Hematopoietic multipotent progenitor cell treated with erythropoietin and hydrocortisone succinate and interleukin-3 and kit ligand, for 17 days (in vitro differentiated cells): Measurements from ENCODE around the gene ATXN1.

Source experiments
- DNase-seq: peaks from one replicate; pipeline ENCODE4 v3.0.0-alpha.2; 2015; ENCODE audit warnings: low spot score

The ATXN1 gene

GRCh38 chr6:16331384-16332174, 429.7 kb downstream of the ATXN1 start:
- peak; percentile 82 for DNase-seq

DNA sequence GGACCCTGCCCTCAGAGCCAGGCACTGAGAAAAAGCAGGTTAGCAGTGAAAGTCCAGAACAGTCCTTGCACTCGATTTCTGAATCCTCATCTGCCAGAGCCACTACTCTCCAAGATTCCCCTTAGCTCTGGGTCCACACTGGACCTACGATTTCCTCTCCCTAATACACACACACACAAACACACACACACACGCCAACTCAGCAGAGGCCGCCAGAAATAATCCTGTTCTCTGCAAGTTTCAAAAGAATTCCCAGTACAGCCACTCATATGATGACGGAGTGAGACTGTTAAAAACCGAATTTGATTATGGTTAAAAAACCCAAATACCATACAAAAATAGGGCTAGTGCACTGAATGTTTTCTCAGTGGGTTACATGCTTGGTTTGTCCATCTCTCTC, 432.0 kb downstream of the ATXN1 start:
- DNase-seq = no peak

DNA sequence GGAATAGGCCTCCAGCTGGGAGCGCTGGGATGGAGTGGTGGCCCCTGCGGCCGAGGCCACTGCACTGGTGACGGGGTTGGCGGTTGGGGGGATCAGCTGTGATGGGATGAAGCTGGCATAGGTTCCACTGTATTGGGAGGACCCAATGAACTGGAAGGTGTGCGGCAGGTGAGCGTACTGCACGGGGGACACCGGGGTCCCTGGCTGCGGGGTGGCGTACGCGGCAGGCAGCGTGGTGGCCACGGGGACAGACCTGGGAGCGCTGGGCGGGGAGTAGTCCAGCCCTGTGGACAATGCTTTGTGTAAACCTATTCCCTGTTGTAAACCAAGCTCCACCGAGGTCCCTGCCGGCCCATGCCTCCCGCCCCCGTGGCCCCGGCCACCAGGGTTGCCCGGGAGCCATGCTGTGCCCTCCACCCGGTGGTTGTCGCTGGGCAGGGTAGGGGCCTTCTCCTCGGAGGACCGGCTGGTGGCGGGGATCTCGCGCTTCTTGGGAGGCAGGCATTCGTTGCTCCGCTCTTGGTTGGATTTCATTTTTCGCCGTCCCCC, 433.4 kb downstream of the ATXN1 start:
- no peak for DNase-seq

- DNase-seq = no peak
These were observed 434.1 kb downstream of the ATXN1 start for GRCh38 chr6:16326971-16327776.

DNA sequence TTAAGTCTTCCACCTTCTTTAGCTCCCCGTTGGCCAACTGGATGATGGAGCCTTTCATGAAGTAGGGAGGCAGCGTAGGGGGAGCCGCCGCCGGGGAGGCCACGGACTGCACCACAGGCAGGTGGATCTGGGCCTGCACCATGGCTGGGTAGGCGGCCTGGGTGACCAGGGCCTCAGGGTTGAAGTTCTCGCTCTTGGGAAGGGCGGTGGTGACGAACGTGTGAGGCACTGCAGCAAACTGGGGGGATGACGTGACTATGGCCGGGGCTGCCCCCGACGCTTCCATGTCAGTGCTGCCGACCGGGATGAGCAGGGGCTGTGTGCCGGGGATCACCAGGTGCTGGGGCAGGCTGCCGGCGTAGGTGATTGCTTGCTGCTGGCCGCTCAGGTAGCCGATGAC, 434.7 kb downstream of the ATXN1 start:
- DNase-seq = no peak

DNA sequence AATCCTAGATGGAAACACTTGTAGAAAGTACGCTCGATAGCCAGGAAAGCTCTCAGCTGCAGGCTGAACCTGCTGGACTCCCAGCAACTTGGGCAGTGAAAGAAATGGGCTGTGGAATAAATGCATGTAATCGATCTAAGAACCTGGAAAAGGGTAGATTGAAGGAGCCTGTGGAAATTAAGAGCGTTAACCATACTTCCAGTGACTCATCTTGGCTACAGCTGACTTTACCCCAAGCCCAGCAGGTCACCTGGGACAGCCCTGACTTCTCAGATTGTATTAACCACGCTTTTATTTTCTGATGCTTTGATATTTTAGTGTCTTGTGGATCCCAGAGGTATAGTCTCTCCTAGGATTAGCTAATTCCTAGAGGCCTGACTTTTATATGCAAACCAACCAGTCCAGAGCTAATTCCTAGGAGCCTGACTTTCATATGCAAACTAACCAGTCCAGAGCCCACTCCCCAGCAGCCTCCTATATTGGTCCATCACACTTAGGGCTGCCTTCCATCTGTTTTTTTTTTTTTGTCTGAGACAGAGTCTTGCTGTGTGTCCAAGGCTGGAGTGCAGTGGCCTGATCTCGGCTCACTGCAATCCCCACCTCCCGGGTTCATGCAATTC, 436.5 kb downstream of the ATXN1 start:
- DNase-seq = no peak

- no peak for DNase-seq
These were observed 437.1 kb downstream of the ATXN1 start for GRCh38 chr6:16324184-16324583.

- DNase-seq = no peak
These were observed 438.5 kb downstream of the ATXN1 start for GRCh38 chr6:16322666-16323312.

- no peak for DNase-seq
These were observed 439.4 kb downstream of the ATXN1 start for GRCh38 chr6:16321826-16322225.

DNA sequence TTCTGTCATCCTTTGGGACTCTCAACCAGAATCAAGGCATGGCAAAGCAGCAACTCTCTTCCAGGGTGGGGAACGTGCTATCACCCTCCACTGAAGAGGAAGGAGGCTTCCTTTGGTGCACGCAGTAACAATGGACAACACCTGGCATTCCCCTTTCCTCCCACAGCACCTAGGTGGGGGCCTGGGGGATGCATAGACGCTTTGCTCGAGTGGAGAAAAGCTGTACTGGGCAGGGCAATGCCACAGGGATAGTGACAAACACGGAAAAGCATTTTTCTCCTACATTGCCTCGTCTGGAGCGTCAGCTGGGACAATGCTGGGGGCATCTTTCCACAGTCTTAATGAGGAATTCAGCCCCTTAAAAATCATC, 439.9 kb downstream of the ATXN1 start:
- DNase-seq = no peak

DNA sequence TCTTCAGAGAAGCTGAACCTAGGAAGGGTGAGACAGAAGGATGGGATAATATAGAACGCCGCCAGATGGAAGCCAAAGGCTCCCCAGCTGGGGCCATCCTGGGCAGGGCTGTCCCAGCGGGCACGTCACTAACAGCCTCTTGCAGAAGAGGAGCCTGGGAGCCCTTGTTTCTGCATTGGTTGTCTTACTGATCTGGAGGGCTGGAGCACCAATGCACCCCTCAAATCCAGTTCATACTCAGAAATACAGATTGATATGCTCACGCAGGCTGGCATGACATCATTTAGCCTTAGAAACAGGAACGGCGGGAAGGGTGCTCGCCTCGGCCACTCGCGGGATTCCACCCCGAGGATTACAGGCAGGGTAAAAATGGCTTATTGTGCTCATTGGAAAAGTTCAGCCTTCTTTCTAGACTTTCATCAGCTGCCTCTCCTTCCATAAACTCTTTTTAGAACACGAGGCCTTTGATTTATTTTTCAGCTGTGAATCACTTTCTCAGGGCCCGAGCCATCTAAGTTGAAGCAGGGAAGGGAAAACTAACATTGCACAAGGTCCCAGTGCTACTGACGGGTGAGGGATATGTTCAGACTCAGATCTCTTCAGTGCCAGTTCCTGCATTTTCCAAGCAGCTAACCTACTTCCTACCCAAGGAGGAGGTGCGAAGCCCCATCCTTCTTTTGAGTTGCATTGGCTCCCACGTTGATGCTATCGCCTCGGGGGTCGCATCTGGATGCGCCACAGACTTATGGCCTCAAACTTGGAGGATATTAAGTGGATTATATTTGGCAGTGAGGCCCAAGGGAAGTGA, 440.5 kb downstream of the ATXN1 start:
- no peak for DNase-seq

DNA sequence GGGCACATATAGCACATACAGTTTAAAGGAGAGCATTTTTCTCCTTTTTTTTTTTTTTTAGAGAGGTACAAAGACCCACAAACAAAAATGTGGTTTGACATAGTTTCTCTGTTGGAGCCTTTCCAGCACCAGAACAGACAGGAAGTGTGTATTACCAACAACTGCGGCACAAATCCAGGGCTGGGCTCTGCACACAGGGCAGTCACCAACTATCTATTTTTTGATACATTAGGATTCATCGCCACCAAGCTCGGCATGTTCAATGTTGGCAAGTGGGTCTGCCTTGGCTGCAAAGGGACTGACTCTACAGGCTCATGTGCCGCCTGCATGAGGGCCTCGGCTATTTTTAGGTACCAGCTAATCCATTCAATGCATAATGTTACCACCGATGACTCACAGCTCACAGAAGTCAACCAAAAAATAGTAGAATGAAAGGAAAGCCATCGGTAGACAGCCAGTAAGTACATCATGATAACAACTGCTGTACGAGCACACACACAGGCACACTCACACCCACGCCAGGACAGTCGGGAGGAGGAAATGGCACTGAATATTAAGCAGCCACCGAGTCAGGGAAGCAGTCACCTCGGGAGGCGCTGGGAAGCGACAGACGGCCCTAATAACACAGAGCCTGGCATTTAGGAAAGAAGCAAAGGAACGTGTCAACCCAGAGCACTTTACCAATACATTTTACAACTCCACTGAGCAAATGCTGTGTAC, 441.3 kb downstream of the ATXN1 start:
- DNase-seq = no peak

DNA sequence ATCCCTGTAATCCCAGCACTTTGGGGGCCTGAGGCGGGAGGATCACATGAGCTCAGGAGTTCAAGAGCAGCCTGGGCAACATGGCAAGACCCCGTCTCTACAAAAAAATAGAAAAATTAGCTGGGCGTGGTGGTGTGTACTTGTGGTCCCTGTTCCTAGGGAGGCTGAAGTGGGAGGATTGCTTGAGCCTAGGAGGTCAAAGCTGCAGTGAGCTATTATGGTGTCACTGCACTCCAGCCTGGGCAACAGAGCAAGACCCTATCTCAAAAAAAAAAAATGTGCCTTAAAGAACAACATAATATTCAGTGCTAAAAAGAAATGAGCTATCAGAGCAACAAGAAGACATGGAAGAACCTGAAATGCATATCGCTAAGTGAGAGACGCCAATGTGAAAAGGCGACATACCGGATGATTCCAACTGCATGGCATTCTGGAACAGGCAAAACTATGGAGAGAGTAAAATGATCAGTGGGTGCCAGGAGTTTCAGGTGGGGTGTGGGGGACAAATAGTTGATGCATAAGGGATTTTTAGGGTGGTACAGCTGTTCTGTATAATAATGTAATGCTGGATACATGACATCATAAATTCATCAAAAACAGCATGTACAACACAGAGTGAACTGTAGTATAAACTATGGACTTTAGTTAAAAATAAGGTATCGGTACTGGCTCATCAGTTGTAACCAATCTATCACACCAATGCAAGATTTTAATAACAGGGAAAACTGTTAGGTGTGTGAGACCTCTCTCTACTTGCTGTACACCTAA, 442.1 kb downstream of the ATXN1 start:
- DNase-seq = no peak

- DNase-seq = no peak
These were observed 442.7 kb downstream of the ATXN1 start for GRCh38 chr6:16318538-16318937.

DNA sequence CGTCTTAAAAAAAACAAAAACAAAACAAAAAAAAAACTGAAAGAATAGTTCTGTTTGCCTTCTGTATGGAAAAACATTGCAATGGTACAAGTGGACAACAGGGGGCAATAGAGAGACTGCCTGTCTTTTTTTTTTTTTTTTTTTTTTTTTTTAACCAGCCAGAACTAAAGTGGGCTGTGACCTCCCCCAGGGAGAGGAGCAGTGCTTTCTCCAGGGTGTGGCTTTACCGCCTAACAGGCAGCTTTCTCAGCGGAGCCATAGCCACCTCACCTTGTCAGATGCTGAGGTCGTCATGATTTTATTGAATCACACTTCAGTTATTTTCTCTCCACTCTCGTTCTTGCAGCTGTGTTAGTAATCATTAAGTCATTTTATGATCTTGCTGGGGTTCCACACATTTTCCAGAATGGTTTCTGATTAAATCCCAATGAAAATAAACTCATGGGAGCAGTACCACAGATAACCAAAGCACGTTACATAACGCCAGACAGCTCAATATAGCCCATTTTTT, 444.5 kb downstream of the ATXN1 start:
- DNase-seq = peak; percentile 72

GRCh38 chr6:16314296-16314695, 447.0 kb downstream of the ATXN1 start:
- no peak for DNase-seq

GRCh38 chr6:16313732-16314131, 447.5 kb downstream of the ATXN1 start:
- DNase-seq = no peak

DNA sequence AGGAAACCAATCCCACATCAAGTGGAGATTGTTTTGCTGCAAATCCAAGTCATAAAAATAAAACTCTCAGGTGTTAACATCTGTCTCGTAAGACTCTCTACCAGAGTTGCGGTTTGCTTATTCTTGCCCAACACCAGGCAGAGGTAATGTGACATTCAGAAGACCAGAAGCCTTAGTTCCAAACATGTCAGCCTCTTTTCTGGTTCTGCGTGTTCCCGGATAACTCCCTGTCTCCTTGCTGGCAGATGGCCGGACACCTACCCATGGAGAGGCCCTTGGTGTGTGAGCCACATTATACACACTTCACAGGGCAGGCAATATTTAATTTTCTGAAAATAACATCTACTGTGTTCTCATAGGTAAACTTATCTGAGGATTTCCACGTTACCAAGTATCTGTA, 449.5 kb downstream of the ATXN1 start:
- DNase-seq = no peak

DNA sequence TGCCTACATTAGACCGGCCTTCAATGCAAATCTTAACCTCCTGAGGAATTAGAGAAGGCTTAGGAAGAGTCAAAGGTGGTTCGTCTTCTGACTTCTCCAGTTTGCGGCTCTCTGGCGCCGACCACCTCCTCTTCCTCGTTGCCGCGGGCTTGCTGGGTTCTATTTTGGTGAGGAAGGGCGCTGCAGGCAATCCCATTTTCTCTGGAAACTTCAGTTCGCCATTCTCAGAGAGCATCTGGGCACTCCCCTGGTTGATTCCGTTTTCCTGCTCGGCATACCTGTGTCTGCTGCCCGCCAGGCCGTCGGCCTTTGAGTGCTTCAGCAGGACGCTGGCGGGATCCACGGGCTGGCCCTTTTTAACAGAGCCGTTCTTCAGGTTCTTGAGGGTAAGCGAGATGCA, 454.9 kb downstream of the ATXN1 start:
- DNase-seq = no peak

DNA sequence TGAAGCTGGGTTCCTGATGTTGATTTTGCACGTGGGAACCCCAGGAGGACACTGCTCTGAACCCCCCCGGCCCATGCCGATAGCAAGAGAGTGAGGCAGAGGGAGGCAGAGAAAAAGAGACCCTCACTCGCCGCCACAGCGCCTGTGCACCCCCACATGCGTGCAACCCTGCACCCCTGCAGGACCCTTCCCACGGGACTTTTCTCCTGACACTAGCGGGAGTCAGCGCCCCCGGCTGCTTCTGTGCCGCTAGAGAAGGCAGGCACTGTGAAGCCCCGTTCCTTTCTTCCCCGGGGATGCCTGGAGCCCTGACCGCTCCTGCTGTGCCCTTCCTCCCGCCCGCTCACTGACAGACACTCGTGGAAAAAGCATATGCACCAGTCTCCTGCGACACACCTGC, 455.5 kb downstream of the ATXN1 start:
- no peak for DNase-seq
